SU-DHL-6 (cell line): Measurements from ENCODE around the gene KPNA1.

Experiments used
- H2AFZ ChIP-seq: fragments of 200-600 bp; sonication (generic); 2 replicates; pipeline ENCODE4 v1.6.1; 2014; ENCODE audit warnings: low read depth, mild to moderate bottlenecking, moderate library complexity, mixed read lengths, antibody characterized with exemption, low read length; ENCODE audit not compliant: severe bottlenecking
- H3F3A ChIP-seq: fragments of 200-600 bp; shearing (Covaris generic); 2 replicates; pipeline ENCODE4 v1.6.0; 2016; ENCODE audit warnings: antibody characterized with exemption, mild to moderate bottlenecking; ENCODE audit not compliant: insufficient read depth
- H3K27ac ChIP-seq: fragments of 200-600 bp; sonication (generic); 2 replicates; pipeline ENCODE4 v1.5.1; 2016; ENCODE audit warnings: low read depth, mild to moderate bottlenecking, low read length, moderate library complexity, mixed read lengths
- H3K27me3 ChIP-seq: fragments of 200-600 bp; sonication (generic), shearing (Covaris generic); 2 replicates; pipeline ENCODE4 v1.6.0; 2014; ENCODE audit warnings: mild to moderate bottlenecking, low read length
- H3K36me3 ChIP-seq: fragments of 200-600 bp; sonication (generic); 2 replicates; pipeline ENCODE4 v1.6.1; 2014; ENCODE audit warnings: mild to moderate bottlenecking, low read length, mixed read lengths
- H3K4me2 ChIP-seq: fragments of 300-600, 200-600 bp; shearing (Covaris generic), sonication (generic); 2 replicates; pipeline ENCODE4 v1.6.0; 2014; ENCODE audit warnings: low read length, low read depth, mild to moderate bottlenecking; ENCODE audit not compliant: poor library complexity, severe bottlenecking
- H3K4me3 ChIP-seq: fragments of 200-600 bp; sonication (generic); 2 replicates; pipeline ENCODE4 v1.5.1; 2014; ENCODE audit warnings: antibody characterized with exemption, low read length, mild to moderate bottlenecking, mixed read lengths; ENCODE audit not compliant: insufficient read depth, poor library complexity, severe bottlenecking
- H3K79me2 ChIP-seq: fragments of 200-600 bp; sonication (generic); 2 replicates; pipeline ENCODE4 v1.6.1; 2014; ENCODE audit warnings: mild to moderate bottlenecking, low read length, moderate library complexity; ENCODE audit not compliant: insufficient read depth
- H3K9ac ChIP-seq: fragments of 200-600 bp; sonication (generic); 2 replicates; pipeline ENCODE4 v1.7.0; 2014; ENCODE audit warnings: mild to moderate bottlenecking, low read length
- H3K9me2 ChIP-seq: fragments of 200-600 bp; sonication (generic); replicated peaks from 2 replicates; pipeline ENCODE4 v1.6.1; 2014; ENCODE audit warnings: low read length; ENCODE audit not compliant: insufficient read depth
- H3K9me3 ChIP-seq: fragments of 200-600 bp; sonication (generic); 2 replicates; pipeline ENCODE4 v1.6.1; 2014; ENCODE audit warnings: low read length, mixed read lengths; ENCODE audit not compliant: insufficient read depth
- H4K20me1 ChIP-seq: fragments of 200-600 bp; sonication (generic); 2 replicates; pipeline ENCODE4 v1.6.1; 2014; ENCODE audit warnings: low read depth, mild to moderate bottlenecking, antibody characterized with exemption, low read length, moderate library complexity, mixed read lengths
- CTCF ChIP-seq: fragments of 200-600 bp; sonication (generic); IDR thresholded peaks from one replicate; pipeline ENCODE4 v1.5.1; 2017; ENCODE audit warnings: antibody characterized with exemption, mild to moderate bottlenecking, low read length, moderate library complexity; ENCODE audit not compliant: insufficient read depth, poor library complexity, severe bottlenecking
- EZH2phosphoT487 ChIP-seq: fragments of 200-600 bp; sonication (generic), shearing (Covaris generic); conservative IDR thresholded peaks from 2 replicates; pipeline ENCODE4 v1.6.1; 2018; ENCODE audit warnings: mild to moderate bottlenecking, antibody characterized with exemption, low read length, moderate library complexity, mixed read lengths

Gene KPNA1

GRCh38 chr3:122409446-122409845, 105.3 kb downstream of the KPNA1 start:
- Histone ChIP-seq H3K9ac (no peak overlapping the region), H3K27ac (no peak overlapping the region), H3K27me3 (no peaks in the 10 kb centered on the region), H3K9me2 (no peaks in the 10 kb centered on the region), H3K9me3 (no peaks in the 10 kb centered on the region), H3K79me2 (no peaks in the 10 kb centered on the region), H3K4me3 (no peak overlapping the region), H3K4me2 (no peak overlapping the region), H3F3A (peaks cover 2% of the 10 kb centered on the region; the same call in 1 of the 2 replicates), H4K20me1 (no peaks in the 10 kb centered on the region), H3K36me3 (peaks cover 18% of the 10 kb centered on the region; the same call in 1 of the 2 replicates), H2AFZ (no peak overlapping the region)
- TF ChIP-seq CTCF (no peak), EZH2phosphoT487 (no peak)

- Histone ChIP-seq H3K27me3 (no peaks in the 10 kb centered on the region), H3K4me3 (no peak overlapping the region), H3K4me2 (no peak overlapping the region), H4K20me1 (no peaks in the 10 kb centered on the region), H3K36me3 (peaks cover 20% of the 10 kb centered on the region; the same call in 1 of the 2 replicates), H3K9ac (no peak overlapping the region), H3K9me2 (no peaks in the 10 kb centered on the region), H3K27ac (no peak overlapping the region), H2AFZ (no peak overlapping the region), H3K9me3 (no peaks in the 10 kb centered on the region), H3F3A (peaks cover 2% of the 10 kb centered on the region; the same call in 1 of the 2 replicates), H3K79me2 (no peaks in the 10 kb centered on the region)
- TF ChIP-seq CTCF (no peak), EZH2phosphoT487 (no peak)
These were observed 106.8 kb downstream of the KPNA1 start for GRCh38 chr3:122407946-122408345.

- no peak overlapping the region for H3K27ac ChIP-seq
- H3K36me3 ChIP-seq, result peaks cover 20% of the 10 kb centered on the region; the same call in 1 of the 2 replicates
- no peaks in the 10 kb centered on the region for H3K27me3 ChIP-seq
- no peak for TF ChIP-seq EZH2phosphoT487
- no peak for TF ChIP-seq CTCF
- H3K4me3 ChIP-seq, result no peak overlapping the region
- no peaks in the 10 kb centered on the region for H3K79me2 ChIP-seq
- H3K9me2 ChIP-seq, result no peaks in the 10 kb centered on the region
- no peak overlapping the region for H2AFZ ChIP-seq
- H3F3A ChIP-seq, result 0 out of 2 replicates have a peak, but pooled peaks cover 2% of the 10 kb centered on the region
- H3K4me2 ChIP-seq, result no peak overlapping the region
- no peak overlapping the region for H3K9ac ChIP-seq
- H3K9me3 ChIP-seq, result no peaks in the 10 kb centered on the region
- H4K20me1 ChIP-seq, result no peaks in the 10 kb centered on the region
These were observed 108.5 kb downstream of the KPNA1 start for GRCh38 chr3:122406198-122406597.
